GM12892 (cell line): ENCODE data around the gene CCDC85C.

Source experiments
- POLR2A ChIP-seq: IDR thresholded peaks from 2 replicates; pipeline ENCODE4 v1.6.1; 2011; ENCODE audit warnings: low read depth, low read length, control low read depth
- POLR2AphosphoS5 ChIP-seq: IDR thresholded peaks from 2 replicates; pipeline ENCODE4 v1.6.1; 2011; ENCODE audit warnings: low read depth, low read length, control low read depth
- TAF1 ChIP-seq: IDR thresholded peaks from 2 replicates; pipeline ENCODE4 v1.6.1; 2011; ENCODE audit warnings: low read depth, mild to moderate bottlenecking, control low read depth, low read length, borderline replicate concordance

DNA sequence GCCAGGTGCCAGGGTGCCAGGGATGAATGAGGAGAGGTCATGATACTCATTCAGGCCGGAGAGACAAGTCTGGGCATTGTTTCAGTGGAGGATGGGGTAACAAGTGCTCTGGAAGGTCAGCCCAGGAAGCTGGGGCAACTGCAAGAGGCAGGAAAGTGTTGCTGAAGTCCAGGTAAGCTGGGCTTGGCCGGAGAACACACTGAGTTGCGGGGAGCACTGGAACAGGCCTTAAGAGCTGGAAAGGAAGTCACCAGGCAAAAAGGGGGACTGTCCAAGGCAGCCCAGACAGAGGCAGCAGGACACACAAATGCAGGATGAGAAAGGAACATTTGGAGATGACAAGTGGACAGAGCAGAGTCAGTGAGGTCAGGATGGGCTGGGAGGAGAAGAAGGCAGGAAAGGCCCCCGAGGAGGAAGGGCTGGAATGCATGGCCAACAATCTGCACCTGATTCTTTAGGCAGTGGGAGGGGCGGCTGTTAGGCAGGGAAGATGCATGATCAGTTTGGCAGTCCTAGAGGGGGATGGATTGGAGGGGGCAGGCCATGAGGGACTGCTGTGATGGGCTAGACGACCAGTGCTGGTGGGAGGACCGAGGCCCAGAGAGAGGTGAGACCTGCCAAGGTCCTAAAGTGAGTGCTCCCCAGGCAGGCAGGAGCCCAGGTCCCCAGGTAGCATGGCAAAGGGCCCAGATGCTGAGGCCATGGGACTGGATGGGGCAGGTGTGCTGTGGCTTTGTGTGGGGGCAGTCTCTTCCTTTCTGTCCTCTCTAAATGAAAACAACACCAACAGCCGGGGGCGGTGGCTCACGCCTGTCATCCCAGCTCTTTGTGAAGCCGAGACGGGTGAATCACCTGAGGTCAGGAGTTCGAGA, 23.7 kb upstream of the CCDC85C start:
- TF ChIP-seq POLR2AphosphoS5 (no peak), TAF1 (no peak), POLR2A (no peak)
